A673 (cell line): Measurements from ENCODE around the gene TMED9.

Source experiments
- EZH2 ChIP-seq: fragments of 200-600 bp; sonication (generic); IDR thresholded peaks from 2 replicates; pipeline ENCODE4 v1.6.1; 2017; ENCODE audit warnings: borderline replicate concordance, low read depth, mild to moderate bottlenecking, mixed read lengths, antibody characterized with exemption, low read length; ENCODE audit not compliant: poor library complexity, severe bottlenecking
- TF ChIP-seq, protein P1 (sequence below): fragments of 300-800, 200-600 bp; sonication (generic); conservative IDR thresholded peaks from 2 replicates; pipeline ENCODE4 v1.5.1; 2017; ENCODE audit warnings: low read depth, mild to moderate bottlenecking, antibody characterized with exemption, low read length, moderate library complexity, mixed read lengths

GRCh38 chr5:177608243-177609075 lies 16.5 kb downstream of the TMED9 start:
- TF ChIP-seq, protein P1, sequence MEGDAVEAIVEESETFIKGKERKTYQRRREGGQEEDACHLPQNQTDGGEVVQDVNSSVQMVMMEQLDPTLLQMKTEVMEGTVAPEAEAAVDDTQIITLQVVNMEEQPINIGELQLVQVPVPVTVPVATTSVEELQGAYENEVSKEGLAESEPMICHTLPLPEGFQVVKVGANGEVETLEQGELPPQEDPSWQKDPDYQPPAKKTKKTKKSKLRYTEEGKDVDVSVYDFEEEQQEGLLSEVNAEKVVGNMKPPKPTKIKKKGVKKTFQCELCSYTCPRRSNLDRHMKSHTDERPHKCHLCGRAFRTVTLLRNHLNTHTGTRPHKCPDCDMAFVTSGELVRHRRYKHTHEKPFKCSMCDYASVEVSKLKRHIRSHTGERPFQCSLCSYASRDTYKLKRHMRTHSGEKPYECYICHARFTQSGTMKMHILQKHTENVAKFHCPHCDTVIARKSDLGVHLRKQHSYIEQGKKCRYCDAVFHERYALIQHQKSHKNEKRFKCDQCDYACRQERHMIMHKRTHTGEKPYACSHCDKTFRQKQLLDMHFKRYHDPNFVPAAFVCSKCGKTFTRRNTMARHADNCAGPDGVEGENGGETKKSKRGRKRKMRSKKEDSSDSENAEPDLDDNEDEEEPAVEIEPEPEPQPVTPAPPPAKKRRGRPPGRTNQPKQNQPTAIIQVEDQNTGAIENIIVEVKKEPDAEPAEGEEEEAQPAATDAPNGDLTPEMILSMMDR, result no peak
- no peak for TF ChIP-seq EZH2
